ENCODE measurements around the gene KNDC1. TPM values are rescaled to one million over a fixed set of nuclear protein-coding genes. Genes with fewer than 3 reads are reported as not detected.

Gene KNDC1
- total RNA-seq, 5 donors from 2014 or later (not counting 1 experiment from before 2014, with no cell fraction given): 0.09 to 1.2 (median 0.35) TPM

DNA sequence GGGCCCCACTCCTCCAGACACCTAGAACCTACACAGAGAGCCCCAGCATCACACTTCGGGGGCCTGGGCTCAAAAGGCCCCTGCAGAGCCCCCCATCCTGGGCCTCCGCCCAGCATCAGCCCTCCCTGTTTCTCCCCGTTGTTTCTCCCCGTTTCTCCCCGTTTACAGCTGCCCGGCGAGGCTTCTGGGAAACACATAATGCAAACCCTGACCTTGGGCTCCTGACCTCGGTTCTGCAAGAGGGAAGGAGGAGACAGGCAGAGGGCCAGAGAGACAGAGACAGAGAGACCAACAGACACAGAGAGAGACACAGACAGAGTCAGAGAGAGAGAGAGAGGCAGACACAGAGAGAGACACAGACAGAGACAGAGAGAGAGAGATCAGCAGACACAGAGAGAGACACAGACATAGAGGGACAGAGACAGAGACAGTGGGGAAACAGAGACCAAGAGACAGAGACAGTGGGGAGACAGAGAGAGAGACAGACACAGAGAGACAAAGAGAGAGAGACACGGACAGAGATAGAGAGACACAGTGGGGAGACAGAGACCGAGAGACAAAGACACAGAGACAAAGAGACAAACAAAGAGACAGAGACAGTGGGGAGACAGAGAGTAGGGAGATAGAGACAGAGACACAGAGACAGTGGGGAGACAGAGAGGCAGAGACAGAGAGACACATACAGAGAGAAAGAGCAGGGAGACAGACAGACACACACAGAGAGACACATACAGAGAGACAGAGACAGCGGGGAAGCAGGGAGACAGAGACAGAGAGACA lies 90.1 kb downstream of the KNDC1 start:
- Histone ChIP-seq H3K9me3 (no peaks in the 10 kb centered on the region), H3K27ac (ENCODE audit: low read length) (no peak overlapping the region), H3K27me3 (replicated peaks in 1 of 2; ENCODE audit: control insufficient read depth in 2 of 2, extremely low read depth in 1 of 2, insufficient read depth in 2 of 2, low read length in 1 of 2) (peaks cover 0 to 20% of the 10 kb centered on the region in 2 experiments), H3K4me3 (ENCODE audit: control insufficient read depth in 1 of 2, extremely low read depth in 1 of 2, low read length in 1 of 2) (no peak overlapping the region), H3K4me1 (ENCODE audit: control insufficient read depth in 1 of 2, extremely low read depth in 1 of 2, insufficient read depth in 2 of 2, low read length in 2 of 2) (no peaks in the 10 kb centered on the region), H3K36me3 (ENCODE audit: control insufficient read depth in 2 of 2, extremely low read depth in 1 of 2, insufficient read depth in 1 of 2, low read length in 1 of 2) (no peaks in the 10 kb centered on the region)
- Mint-ChIP-seq H3K27me3 (peaks cover 0 to 10% of the 10 kb centered on the region in 2 donors), H3K4me3 (no peak overlapping the region), H3K27ac (peak overlapping the region in 1 of 2 donors; percentile 37), H3K9me3 (no peaks in the 10 kb centered on the region), H3K4me1 (peaks cover 0 to 10% (median 1%) of the 10 kb centered on the region in 3 donors), H3K36me3 (no peaks in the 10 kb centered on the region)
- ATAC-seq (replicated peaks in 1 of 4): no peak
- ChIA-PET CTCF (no interaction called here), POLR2A (no interaction called here)
- no peak for DNase-seq
- WGBS (ENCODE audit: insufficient coverage): 66% methylated on average over 6 of the region's 11 CpGs

DNA sequence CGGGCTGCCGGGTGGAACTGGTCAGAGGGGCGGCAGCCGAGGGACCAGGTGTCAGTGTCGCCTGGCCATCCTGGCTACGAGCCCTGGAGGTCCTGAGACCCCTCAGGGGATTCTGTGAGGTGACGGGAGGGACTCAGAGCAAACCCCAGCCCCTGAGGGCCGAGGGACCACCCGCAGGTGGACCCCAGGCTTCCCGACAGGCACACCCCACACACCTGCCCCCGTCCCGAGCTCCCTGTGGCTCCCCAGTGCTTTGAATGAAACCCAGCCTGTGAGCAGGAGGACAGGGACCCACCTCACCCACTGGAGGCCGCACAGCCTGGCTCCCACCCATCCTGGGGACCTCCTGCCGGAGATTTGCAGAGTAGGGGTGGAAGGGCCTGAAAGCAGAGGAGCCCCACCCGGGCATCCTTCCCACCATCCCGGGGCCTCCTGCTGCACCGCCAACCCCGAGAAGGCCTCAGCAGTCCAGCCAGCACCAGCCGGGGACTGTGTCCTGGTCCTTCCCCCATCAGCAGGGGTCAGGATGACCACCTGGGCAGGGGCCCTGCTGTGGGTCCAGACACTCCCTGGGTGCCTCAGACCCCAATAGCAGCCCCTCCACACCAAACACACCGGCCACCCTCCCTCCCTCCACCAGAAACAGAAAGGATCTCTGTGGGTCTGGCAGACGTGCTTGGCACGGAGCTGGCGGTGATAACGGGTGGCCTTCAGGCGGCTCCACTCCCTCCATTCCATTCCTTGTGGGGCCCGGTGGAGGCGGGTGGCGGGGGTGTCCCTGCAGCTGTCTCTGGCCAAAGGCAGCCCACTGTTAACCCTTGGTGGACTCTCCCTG lies 91.6 kb downstream of the KNDC1 start:
- Mint-ChIP-seq H3K4me1 (peaks cover 0 to 10% (median 1%) of the 10 kb centered on the region in 3 donors), H3K36me3 (no peaks in the 10 kb centered on the region), H3K9me3 (no peaks in the 10 kb centered on the region), H3K4me3 (no peak overlapping the region), H3K27ac (no peak overlapping the region), H3K27me3 (peaks cover 0 to 6% of the 10 kb centered on the region in 2 donors)
- POLR2A ChIA-PET: no interaction called here
- Histone ChIP-seq H3K36me3 (ENCODE audit: control insufficient read depth in 2 of 2, extremely low read depth in 1 of 2, insufficient read depth in 1 of 2, low read length in 1 of 2) (no peaks in the 10 kb centered on the region), H3K27me3 (replicated peaks in 1 of 2; ENCODE audit: control insufficient read depth in 2 of 2, extremely low read depth in 1 of 2, insufficient read depth in 2 of 2, low read length in 1 of 2) (peaks cover 0 to 6% of the 10 kb centered on the region in 2 experiments), H3K9me3 (no peaks in the 10 kb centered on the region), H3K27ac (ENCODE audit: low read length) (no peak overlapping the region), H3K4me3 (ENCODE audit: control insufficient read depth in 1 of 2, extremely low read depth in 1 of 2, low read length in 1 of 2) (no peak overlapping the region), H3K4me1 (ENCODE audit: control insufficient read depth in 1 of 2, extremely low read depth in 1 of 2, insufficient read depth in 2 of 2, low read length in 2 of 2) (no peaks in the 10 kb centered on the region)
- 86% methylated on average over 19 of the region's 28 CpGs for WGBS (ENCODE audit: insufficient coverage)
- CTCF ChIA-PET: no interaction called here
- DNase-seq (no peak), ATAC-seq (replicated peaks in 1 of 4) (no peak)

DNA sequence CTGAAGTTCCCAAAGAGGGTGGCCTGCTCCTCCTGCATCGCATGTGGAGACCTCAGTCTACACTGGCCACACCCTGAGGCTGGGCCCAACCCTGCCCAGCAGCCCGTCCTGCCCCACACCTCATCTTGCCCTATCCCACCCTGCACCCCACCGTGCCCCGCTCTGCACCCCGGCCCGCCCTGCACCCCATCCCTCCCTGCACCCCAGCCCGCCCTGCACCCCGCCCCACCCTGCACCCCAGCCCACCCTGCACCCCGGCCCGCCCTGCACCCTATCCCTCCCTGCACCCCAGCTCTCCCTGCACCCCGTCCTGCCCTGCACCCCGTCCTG lies 92.2 kb downstream of the KNDC1 start:
- Mint-ChIP-seq H3K4me1 (peaks cover 0 to 12% (median 4%) of the 10 kb centered on the region in 3 donors), H3K9me3 (no peaks in the 10 kb centered on the region), H3K4me3 (no peak overlapping the region), H3K27me3 (peaks cover 0 to 4% of the 10 kb centered on the region in 2 donors), H3K27ac (no peak overlapping the region), H3K36me3 (no peaks in the 10 kb centered on the region)
- ChIA-PET CTCF (no interaction called here), POLR2A (no interaction called here)
- peaks cover 4% of the 10 kb centered on the region in 2 experiments for H3K4me1 ChIP-seq (ENCODE audit: control insufficient read depth in 1 of 2, extremely low read depth in 1 of 2, insufficient read depth in 2 of 2, low read length in 2 of 2)
- H3K27me3 ChIP-seq (replicated peaks in 1 of 2; ENCODE audit: control insufficient read depth in 2 of 2, extremely low read depth in 1 of 2, insufficient read depth in 2 of 2, low read length in 1 of 2): peaks cover 0 to 5% of the 10 kb centered on the region in 2 experiments
- 50% methylated on average over 2 of the region's 12 CpGs for WGBS (ENCODE audit: insufficient coverage)
- no peak for DNase-seq
- ATAC-seq (replicated peaks in 1 of 4): no peak
- no peak overlapping the region for H3K27ac ChIP-seq (ENCODE audit: low read length)
- no peaks in the 10 kb centered on the region for H3K9me3 ChIP-seq
- H3K4me3 ChIP-seq (ENCODE audit: control insufficient read depth in 1 of 2, extremely low read depth in 1 of 2, low read length in 1 of 2): no peak overlapping the region
- no peaks in the 10 kb centered on the region for H3K36me3 ChIP-seq (ENCODE audit: control insufficient read depth in 2 of 2, extremely low read depth in 1 of 2, insufficient read depth in 1 of 2, low read length in 1 of 2)

DNA sequence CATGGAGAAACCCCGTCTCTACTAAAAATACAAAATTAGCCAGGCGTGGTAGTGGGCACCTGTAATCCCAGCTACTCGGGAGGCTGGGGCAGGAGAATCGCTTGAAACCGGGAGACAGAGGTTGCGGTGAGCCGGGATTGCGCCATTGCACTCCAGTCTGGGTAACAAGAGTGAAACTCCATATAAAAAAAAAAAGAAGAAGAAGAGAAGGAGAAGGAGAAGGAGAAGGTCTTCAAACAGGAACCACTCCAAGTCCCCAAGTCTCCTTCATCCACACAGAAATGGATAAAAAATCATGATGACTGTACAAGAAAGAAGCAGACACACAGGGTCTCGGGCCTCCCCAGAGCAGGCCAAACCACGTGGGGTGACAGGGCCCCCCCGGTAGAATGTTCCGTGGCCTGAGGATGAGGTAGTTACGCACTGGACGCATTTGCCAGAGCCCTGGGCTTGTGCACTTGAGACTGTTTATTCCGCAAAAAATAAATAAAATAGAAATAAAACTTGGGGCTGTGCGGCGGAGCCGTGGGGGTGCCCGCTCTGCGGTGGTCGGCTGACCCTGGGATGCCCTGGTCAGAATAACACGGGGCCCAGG lies 93.4 kb downstream of the KNDC1 start:
- no peak for ATAC-seq (replicated peaks in 1 of 4)
- Mint-ChIP-seq H3K27me3 (peaks cover 0 to 4% of the 10 kb centered on the region in 2 donors), H3K36me3 (no peaks in the 10 kb centered on the region), H3K9me3 (no peaks in the 10 kb centered on the region), H3K27ac (no peak overlapping the region), H3K4me3 (no peak overlapping the region), H3K4me1 (peaks cover 13 to 24% (median 16%) of the 10 kb centered on the region in 3 donors)
- H3K27ac ChIP-seq (ENCODE audit: low read length): no peak overlapping the region
- H3K4me3 ChIP-seq (ENCODE audit: control insufficient read depth in 1 of 2, extremely low read depth in 1 of 2, low read length in 1 of 2): no peak overlapping the region
- ChIA-PET POLR2A (no interaction called here), CTCF (no interaction called here)
- H3K9me3 ChIP-seq: no peaks in the 10 kb centered on the region
- DNase-seq: no peak
- no peaks in the 10 kb centered on the region for H3K36me3 ChIP-seq (ENCODE audit: control insufficient read depth in 2 of 2, extremely low read depth in 1 of 2, insufficient read depth in 1 of 2, low read length in 1 of 2)
- H3K27me3 ChIP-seq (replicated peaks in 1 of 2; ENCODE audit: control insufficient read depth in 2 of 2, extremely low read depth in 1 of 2, insufficient read depth in 2 of 2, low read length in 1 of 2): peaks cover 0 to 2% of the 10 kb centered on the region in 2 experiments
- peaks cover 13 to 17% of the 10 kb centered on the region in 2 experiments for H3K4me1 ChIP-seq (ENCODE audit: control insufficient read depth in 1 of 2, extremely low read depth in 1 of 2, insufficient read depth in 2 of 2, low read length in 2 of 2)
- 90% methylated on average over 13 of the region's 22 CpGs for WGBS (ENCODE audit: insufficient coverage)

DNA sequence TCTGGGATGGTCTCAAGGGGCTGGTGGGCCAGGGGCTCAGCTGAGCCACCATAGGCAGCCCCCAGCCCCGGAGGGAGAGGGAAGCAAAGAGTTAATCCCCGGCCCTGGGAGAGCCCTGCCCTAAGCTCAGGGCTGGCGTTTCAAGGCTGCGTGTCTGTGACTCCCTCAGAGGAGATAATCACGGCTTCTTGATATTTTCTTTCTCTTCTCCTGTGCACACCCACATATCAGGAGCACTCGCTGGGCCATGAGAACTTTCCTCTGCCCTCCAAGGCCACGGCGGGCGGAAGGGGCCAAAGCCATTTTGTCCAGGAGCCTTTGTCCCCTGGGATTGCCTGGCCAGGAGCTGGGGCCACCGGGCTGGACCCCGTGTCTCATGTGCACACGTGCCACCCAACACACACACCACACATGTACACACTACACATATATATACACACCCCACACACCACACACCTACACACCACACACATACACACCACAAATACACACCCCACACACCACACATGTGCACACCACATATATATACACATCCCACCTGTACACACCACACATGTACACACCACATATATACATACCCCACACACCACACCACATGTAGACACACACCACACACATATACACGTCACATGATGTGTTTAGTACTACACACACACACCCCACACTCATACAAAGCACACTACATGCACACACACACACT lies 94.6 kb downstream of the KNDC1 start:
- CTCF ChIA-PET: no interaction called here
- Histone ChIP-seq H3K4me1 (ENCODE audit: control insufficient read depth in 1 of 2, extremely low read depth in 1 of 2, insufficient read depth in 2 of 2, low read length in 2 of 2) (peaks cover 22 to 28% of the 10 kb centered on the region in 2 experiments), H3K9me3 (no peaks in the 10 kb centered on the region), H3K4me3 (ENCODE audit: control insufficient read depth in 1 of 2, extremely low read depth in 1 of 2, low read length in 1 of 2) (no peak overlapping the region), H3K36me3 (ENCODE audit: control insufficient read depth in 2 of 2, extremely low read depth in 1 of 2, insufficient read depth in 1 of 2, low read length in 1 of 2) (no peaks in the 10 kb centered on the region), H3K27me3 (replicated peaks in 1 of 2; ENCODE audit: control insufficient read depth in 2 of 2, extremely low read depth in 1 of 2, insufficient read depth in 2 of 2, low read length in 1 of 2) (peaks cover 0 to 2% of the 10 kb centered on the region in 2 experiments), H3K27ac (ENCODE audit: low read length) (no peak overlapping the region)
- H3K27me3 Mint-ChIP-seq: peaks cover 0 to 4% of the 10 kb centered on the region in 2 donors
- DNase-seq (no peak), ATAC-seq (replicated peaks in 1 of 4) (no peak)
- 84% methylated on average over 12 of the region's 13 CpGs for WGBS (ENCODE audit: insufficient coverage)
- peaks cover 20 to 32% (median 26%) of the 10 kb centered on the region in 3 donors for H3K4me1 Mint-ChIP-seq
- H3K4me3 Mint-ChIP-seq: no peak overlapping the region
- no peaks in the 10 kb centered on the region for H3K36me3 Mint-ChIP-seq
- H3K27ac Mint-ChIP-seq: peak overlapping the region in 1 of 2 donors; percentile 55
- H3K9me3 Mint-ChIP-seq: no peaks in the 10 kb centered on the region
- POLR2A ChIA-PET: no interaction called here

DNA sequence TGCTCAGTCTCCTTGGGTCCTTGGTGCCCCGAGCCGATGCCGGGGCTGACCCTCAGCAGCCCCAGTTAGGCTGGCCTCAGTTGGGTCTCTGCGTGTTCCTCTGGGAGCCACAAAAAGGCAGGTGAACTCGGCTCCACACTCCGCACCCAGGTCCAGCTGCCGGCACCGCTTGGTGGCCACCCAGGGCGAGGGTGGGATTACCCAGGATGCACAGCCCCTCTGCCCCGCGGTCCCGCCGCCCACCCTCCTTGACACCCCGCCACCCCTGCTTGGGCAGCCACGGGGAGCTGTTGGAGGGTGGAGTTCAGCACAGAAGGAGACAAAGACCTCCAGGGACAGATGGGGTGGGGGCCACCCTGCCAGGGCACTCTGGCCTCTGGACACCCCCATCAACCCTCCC lies 95.3 kb downstream of the KNDC1 start:
- no peak overlapping the region for H3K4me3 Mint-ChIP-seq
- ChIA-PET POLR2A (no interaction called here), CTCF (no interaction called here)
- peaks cover 0 to 1% of the 10 kb centered on the region in 2 donors for H3K27me3 Mint-ChIP-seq
- H3K4me1 ChIP-seq (ENCODE audit: control insufficient read depth in 1 of 2, extremely low read depth in 1 of 2, insufficient read depth in 2 of 2, low read length in 2 of 2): peaks cover 23 to 36% of the 10 kb centered on the region in 2 experiments
- no peak overlapping the region for H3K4me3 ChIP-seq (ENCODE audit: control insufficient read depth in 1 of 2, extremely low read depth in 1 of 2, low read length in 1 of 2)
- no peaks in the 10 kb centered on the region for H3K9me3 Mint-ChIP-seq
- DNase-seq (no peak), ATAC-seq (replicated peaks in 1 of 4) (no peak)
- no peaks in the 10 kb centered on the region for H3K36me3 ChIP-seq (ENCODE audit: control insufficient read depth in 2 of 2, extremely low read depth in 1 of 2, insufficient read depth in 1 of 2, low read length in 1 of 2)
- H3K27ac ChIP-seq (ENCODE audit: low read length): no peak overlapping the region
- WGBS (ENCODE audit: insufficient coverage): 96% methylated on average over 8 of the region's 15 CpGs
- H3K36me3 Mint-ChIP-seq: no peaks in the 10 kb centered on the region
- peaks cover 28 to 37% (median 33%) of the 10 kb centered on the region in 3 donors for H3K4me1 Mint-ChIP-seq
- no peaks in the 10 kb centered on the region for H3K9me3 ChIP-seq
- peaks cover 0 to 2% of the 10 kb centered on the region in 2 experiments for H3K27me3 ChIP-seq (replicated peaks in 1 of 2; ENCODE audit: control insufficient read depth in 2 of 2, extremely low read depth in 1 of 2, insufficient read depth in 2 of 2, low read length in 1 of 2)
- H3K27ac Mint-ChIP-seq: no peak overlapping the region
